Nephron (organoid): ENCODE results near the gene ATP8A2.

ENCODE experiments used
- H3K27ac Mint-ChIP-seq, 3 experiments: 2 replicates each; pipeline ENCODE4 v1.8.0; 2020; ENCODE audit warnings: mixed read lengths in 3 of 3, mild to moderate bottlenecking in 2 of 3, moderate library complexity in 1 of 3
- H3K27me3 Mint-ChIP-seq: 2 replicates; pipeline ENCODE4 v1.8.0; 2021; ENCODE audit warnings: low read depth, mild to moderate bottlenecking, moderate library complexity, mixed read lengths
- H3K36me3 Mint-ChIP-seq: 2 replicates; pipeline ENCODE4 v1.8.0; 2020; ENCODE audit warnings: low read depth, mixed read lengths
- H3K4me1 Mint-ChIP-seq: 2 replicates; pipeline ENCODE4 v1.8.0; 2020; ENCODE audit warnings: mixed read lengths
- H3K4me3 Mint-ChIP-seq, 3 experiments: 2 replicates each; pipeline ENCODE4 v1.8.0; 2020; ENCODE audit warnings: mild to moderate bottlenecking in 3 of 3, mixed read lengths in 3 of 3, moderate library complexity in 2 of 3
- H3K9me3 Mint-ChIP-seq: 2 replicates; pipeline ENCODE4 v1.8.0; 2020; ENCODE audit warnings: mixed read lengths
- CTCF ChIP-seq, 3 experiments: fragments of 200-600 bp; sonication (generic); IDR thresholded peaks; one replicate each; pipeline ENCODE4 v1.5.0; 2021; ENCODE audit warnings: antibody characterized with exemption in 3 of 3; ENCODE audit not compliant: unreplicated experiment in 3 of 3

Gene ATP8A2

GRCh38 chr13:25847145-25847544, 475.4 kb downstream of the ATP8A2 start:
- TF ChIP-seq CTCF (IDR thresholded peaks at IDR 0.05; ENCODE audit: unreplicated experiment in 3 of 3), result no peak
- H3K36me3 Mint-ChIP-seq, result no peaks in the 10 kb centered on the region

GRCh38 chr13:25847635-25848626, 476.2 kb downstream of the ATP8A2 start:
- Mint-ChIP-seq H3K4me1 (peaks cover 34% of the 10 kb centered on the region), H3K36me3 (no peaks in the 10 kb centered on the region), H3K4me3 (no peak overlapping the region), H3K27me3 (peaks cover 4% of the 10 kb centered on the region), H3K9me3 (no peaks in the 10 kb centered on the region), H3K27ac (peak overlapping the region; percentile 16 to 76 (median 16))
- no peak for TF ChIP-seq CTCF (IDR thresholded peaks at IDR 0.05; ENCODE audit: unreplicated experiment in 3 of 3)

More at GRCh38 chr13:25847145-25847544, 475.4 kb downstream of the ATP8A2 start:
- no peaks in the 10 kb centered on the region for H3K9me3 Mint-ChIP-seq
- H3K27ac Mint-ChIP-seq, result peak overlapping the region in 2 of 3 experiments; percentile 16 to 76
- H3K4me1 Mint-ChIP-seq, result peaks cover 34% of the 10 kb centered on the region
- no peak overlapping the region for H3K4me3 Mint-ChIP-seq
- peaks cover 4% of the 10 kb centered on the region for H3K27me3 Mint-ChIP-seq

GRCh38 chr13:25848812-25849745, 477.3 kb downstream of the ATP8A2 start:
- Mint-ChIP-seq H3K4me3 (peak overlapping the region in 2 of 3 experiments; percentile 11 to 28), H3K27me3 (peaks cover 4% of the 10 kb centered on the region), H3K4me1 (peaks cover 34% of the 10 kb centered on the region), H3K9me3 (no peaks in the 10 kb centered on the region), H3K27ac (peak overlapping the region; percentile 5 to 76 (median 72)), H3K36me3 (no peaks in the 10 kb centered on the region)
- TF ChIP-seq CTCF (IDR thresholded peaks at IDR 0.05; ENCODE audit: unreplicated experiment in 3 of 3), result no peak

GRCh38 chr13:25857830-25858229, 486.1 kb downstream of the ATP8A2 start:
- H3K4me1 Mint-ChIP-seq, result peaks cover 11% of the 10 kb centered on the region
- no peak overlapping the region for H3K4me3 Mint-ChIP-seq
- no peaks in the 10 kb centered on the region for H3K36me3 Mint-ChIP-seq
- no peak for TF ChIP-seq CTCF (IDR thresholded peaks at IDR 0.05; ENCODE audit: unreplicated experiment in 3 of 3)
- H3K9me3 Mint-ChIP-seq, result no peaks in the 10 kb centered on the region
- H3K27me3 Mint-ChIP-seq, result peaks cover 3% of the 10 kb centered on the region
- H3K27ac Mint-ChIP-seq, result no peak overlapping the region

GRCh38 chr13:25859528-25859927, 487.8 kb downstream of the ATP8A2 start:
- Mint-ChIP-seq H3K27ac (no peak overlapping the region), H3K9me3 (no peaks in the 10 kb centered on the region), H3K4me3 (no peak overlapping the region), H3K4me1 (peaks cover 17% of the 10 kb centered on the region), H3K36me3 (no peaks in the 10 kb centered on the region), H3K27me3 (peaks cover 3% of the 10 kb centered on the region)
- no peak for TF ChIP-seq CTCF (IDR thresholded peaks at IDR 0.05; ENCODE audit: unreplicated experiment in 3 of 3)
